Liver (tissue), 9 donors: ENCODE results near the gene USP17L11. TPM values are rescaled to one million over a fixed set of nuclear protein-coding genes. Genes with fewer than 3 reads are reported as not detected.
"Not testable (repeated sequence)": the region's sequence is repeated elsewhere in the genome, so short reads cannot be mapped to it uniquely, and the experiment has no call there.

Experiments
- DNase-seq: peaks from one replicate; pipeline ENCODE4 v3.0.0-alpha.2; 2017; ENCODE audit warnings: low spot score
- H3K27ac ChIP-seq, 2 donors: one replicate each; pipeline ENCODE4 v1.7.0; 2013; ENCODE audit warnings: inconsistent platforms in 2 of 2, low read length in 2 of 2, control low read depth in 1 of 2, low read depth in 1 of 2, mild to moderate bottlenecking in 1 of 2
- H3K27me3 ChIP-seq, 4 donors: one replicate each; pipeline versions ENCODE4 v1.6.1 to v1.7.0; 2013; ENCODE audit warnings: low read length in 3 of 4, inconsistent platforms in 1 of 4, mild to moderate bottlenecking in 1 of 4, moderate library complexity in 1 of 4; ENCODE audit not compliant: control insufficient read depth in 4 of 4, insufficient read depth in 4 of 4
- H3K36me3 ChIP-seq, 4 donors: one replicate each; pipeline versions ENCODE4 v1.6.1 to v1.7.0; 2013; ENCODE audit warnings: low read length in 3 of 4, mild to moderate bottlenecking in 3 of 4, low read depth in 1 of 4, moderate library complexity in 1 of 4; ENCODE audit not compliant: control insufficient read depth in 4 of 4, insufficient read depth in 3 of 4
- H3K4me1 ChIP-seq, 4 donors: one replicate each; pipeline versions ENCODE4 v1.6.1 to v1.7.0; 2013; ENCODE audit warnings: low read length in 3 of 4, mild to moderate bottlenecking in 3 of 4, moderate library complexity in 1 of 4; ENCODE audit not compliant: control insufficient read depth in 4 of 4, insufficient read depth in 4 of 4
- H3K4me3 ChIP-seq, 3 donors: one replicate each; pipeline versions ENCODE4 v1.6.1 to v1.7.0; 2013; ENCODE audit warnings: low read length in 3 of 3, control low read depth in 1 of 3, low read depth in 1 of 3, mild to moderate bottlenecking in 1 of 3
- H3K9ac ChIP-seq, 2 donors: one replicate each; pipeline ENCODE4 v1.7.0; 2013; ENCODE audit warnings: low read length in 2 of 2, mild to moderate bottlenecking in 2 of 2, moderate library complexity in 2 of 2, control low read depth in 1 of 2, low read depth in 1 of 2
- H3K9me3 ChIP-seq, 4 donors: one replicate each; pipeline versions ENCODE4 v1.6.1 to v1.7.0; 2013; ENCODE audit warnings: low read length in 3 of 4; ENCODE audit not compliant: control insufficient read depth in 4 of 4
- WGBS: extraction: QIAGEN DNeasy Blood & Tissue Kit; methylation state at CpG from one replicate; pipeline ENCODE4 v1.1.7; 2013; 5-methylcytosine and 5-hydroxymethylcytosine counted together
- polyA plus RNA-seq, 2 donors: library from polyadenylated mRNA; stranded (reverse) in 1 of 2; unstranded in 1 of 2; fragments of 200-250 nt in 1 of 2; fragments of >200 nt in 1 of 2; fragmentation: Nextera tagmentation in 1 of 2; extraction: Ambion mirVana in 1 of 2; gene quantifications; one replicate each; pipeline versions ENCODE4 v1.2.1 to v1.2.3, GENCODE V29; 2013 to 2015
- total RNA-seq, 2 donors: library from RNA; depleted of rRNA; stranded (reverse); fragments of >200 nt; gene quantifications; one replicate each; pipeline ENCODE4 v1.2.3, GENCODE V29; 2014
- donor health status: healthy.
- donor health status: healthy.
- donor health status: healthy.
- donor health status: healthy.
- donor health status: healthy.

The USP17L11 gene
- total and polyA plus RNA-seq, 4 donors: not detected

DNA sequence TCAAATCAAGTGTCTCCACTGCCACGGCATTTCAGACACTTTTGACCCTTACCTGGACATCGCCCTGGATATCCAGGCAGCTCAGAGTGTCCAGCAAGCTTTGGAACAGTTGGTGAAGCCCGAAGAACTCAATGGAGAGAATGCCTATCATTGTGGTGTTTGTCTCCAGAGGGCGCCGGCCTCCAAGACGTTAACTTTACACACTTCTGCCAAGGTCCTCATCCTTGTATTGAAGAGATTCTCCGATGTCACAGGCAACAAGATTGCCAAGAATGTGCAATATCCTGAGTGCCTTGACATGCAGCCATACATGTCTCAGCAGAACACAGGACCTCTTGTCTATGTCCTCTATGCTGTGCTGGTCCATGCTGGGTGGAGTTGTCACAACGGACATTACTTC is 15.0 kb downstream of the USP17L11 start:
- not testable (repeated sequence) for H3K27me3 ChIP-seq, DNase-seq, H3K9me3 ChIP-seq, H3K36me3 ChIP-seq, H3K27ac ChIP-seq, H3K4me3 ChIP-seq, H3K4me1 ChIP-seq, H3K9ac ChIP-seq
- WGBS: 82% methylated on average over 5 of the region's 8 CpGs

GRCh38 chr4:9234085-9234484 is 18.9 kb downstream of the USP17L11 start, which contains the start of gene USP17L15:
Gene USP17L15 (plus strand): TSS chr4:9234385. CDS start chr4:9234385, 0 bp downstream.
- not testable (repeated sequence) for H3K9me3 ChIP-seq, H3K4me3 ChIP-seq, H3K4me1 ChIP-seq, H3K9ac ChIP-seq, DNase-seq, H3K27ac ChIP-seq, H3K36me3 ChIP-seq, H3K27me3 ChIP-seq
- no CpG with 5 or more reads among the region's 15 CpGs for WGBS

DNA sequence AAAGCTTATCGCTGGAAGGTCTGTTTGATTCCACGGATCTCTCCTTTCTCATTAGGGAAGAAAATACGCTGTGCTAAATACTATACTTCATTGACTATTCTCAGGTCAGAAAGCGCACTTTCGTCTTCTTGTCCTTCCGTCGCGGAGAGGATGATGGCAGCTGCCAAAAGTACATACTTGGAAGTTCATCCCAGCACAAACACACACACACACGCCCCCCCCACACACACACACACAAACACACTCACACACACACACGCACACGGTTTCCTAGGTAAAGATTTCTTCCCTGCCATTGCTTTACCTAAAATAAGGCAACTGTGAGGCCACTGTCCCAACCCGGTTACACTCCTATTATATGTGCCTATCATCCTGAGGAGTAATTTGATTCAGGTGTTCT is 23.3 kb downstream of the USP17L11 start:
- not testable (repeated sequence) for H3K4me1 ChIP-seq, H3K9ac ChIP-seq, H3K4me3 ChIP-seq, H3K36me3 ChIP-seq, H3K9me3 ChIP-seq, H3K27me3 ChIP-seq, H3K27ac ChIP-seq
- 81% methylated on average over 11 of the region's 12 CpGs for WGBS
- peak; percentile 23 for DNase-seq

DNA sequence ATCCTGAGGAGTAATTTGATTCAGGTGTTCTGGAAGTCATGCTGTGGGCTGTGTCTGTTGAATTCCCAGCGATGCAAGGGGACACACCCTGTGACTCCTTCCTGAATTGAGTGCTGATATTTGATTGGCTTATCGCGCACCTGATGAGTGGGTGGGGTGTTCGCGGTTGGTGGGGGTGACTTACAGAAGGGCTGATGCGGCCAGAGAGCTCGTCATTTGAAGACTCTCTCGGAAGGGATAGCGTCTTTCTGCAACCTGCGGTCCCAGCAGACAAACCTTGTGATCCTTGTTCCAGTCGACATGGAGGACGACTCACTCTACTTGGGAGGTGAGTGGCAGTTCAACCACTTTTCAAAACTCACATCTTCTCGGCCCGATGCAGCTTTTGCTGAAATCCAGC is 28.4 kb downstream of the USP17L11 start, which contains the start of gene USP17L17:
USP17L17 (plus strand) TSS at position 301 of the 400 bp plus-strand sequence; CDS start at position 301, 0 bp downstream.
- not testable (repeated sequence) for H3K36me3 ChIP-seq, H3K4me3 ChIP-seq, H3K9ac ChIP-seq, H3K27me3 ChIP-seq, H3K27ac ChIP-seq, H3K9me3 ChIP-seq, H3K4me1 ChIP-seq, DNase-seq
- WGBS: 90% methylated on average over 5 of the region's 14 CpGs

DNA sequence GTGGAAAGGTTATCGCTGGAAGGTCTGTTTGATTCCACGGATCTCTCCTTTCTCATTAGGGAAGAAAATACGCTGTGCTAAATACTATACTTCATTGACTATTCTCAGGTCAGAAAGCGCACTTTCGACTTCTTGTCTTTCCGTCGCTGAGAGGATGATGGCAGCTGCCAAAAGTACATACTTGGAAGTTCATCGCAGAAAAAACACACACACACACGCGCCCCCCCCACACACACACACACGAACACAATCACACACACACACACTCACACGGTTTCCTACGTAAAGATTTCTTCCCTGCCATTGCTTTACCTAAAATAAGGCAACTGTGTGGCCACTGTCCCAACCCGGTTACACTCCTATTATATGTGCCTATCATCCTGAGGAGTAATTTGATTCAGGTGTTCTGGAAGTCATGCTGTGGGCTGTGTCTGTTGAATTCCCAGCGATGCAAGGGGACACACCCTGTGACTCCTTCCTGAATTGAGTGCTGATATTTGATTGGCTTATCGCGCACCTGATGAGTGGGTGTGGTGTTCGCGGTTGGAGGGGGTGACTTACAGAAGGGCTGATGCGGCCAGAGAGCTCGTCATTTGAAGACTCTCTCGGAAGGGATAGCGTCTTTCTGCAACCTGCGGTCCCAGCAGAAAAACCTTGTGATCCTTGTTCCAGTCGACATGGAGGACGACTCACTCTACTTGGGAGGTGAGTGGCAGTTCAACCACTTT is 32.9 kb downstream of the USP17L11 start, which contains the start of gene USP17L18:
USP17L18 (plus strand) TSS at position 678 of the 728 bp plus-strand sequence; CDS start at position 678, 0 bp downstream.
- H3K36me3 ChIP-seq, H3K9ac ChIP-seq, H3K9me3 ChIP-seq, H3K4me1 ChIP-seq, H3K27me3 ChIP-seq, H3K4me3 ChIP-seq, H3K27ac ChIP-seq: not testable (repeated sequence)
- peak; percentile 35 for DNase-seq
- 83% methylated on average over 21 of the region's 26 CpGs for WGBS

- not testable (repeated sequence) for H3K36me3 ChIP-seq, H3K27me3 ChIP-seq, H3K4me3 ChIP-seq, H3K27ac ChIP-seq, H3K9me3 ChIP-seq, H3K9ac ChIP-seq, H3K4me1 ChIP-seq, DNase-seq
- WGBS: no CpG with 5 or more reads among the region's 13 CpGs
Observed at GRCh38 chr4:9253078-9253477, 37.9 kb downstream of the USP17L11 start, which contains the start of gene USP17L19. Gene USP17L19 (plus strand): TSS chr4:9253378. CDS start chr4:9253378, 0 bp downstream.

GRCh38 chr4:9257824-9258223 is 42.6 kb downstream of the USP17L11 start, which contains the start of gene USP17L20:
Gene USP17L20 (plus strand): TSS chr4:9258124. CDS start chr4:9258124, 0 bp downstream.
- H3K9me3 ChIP-seq, H3K27ac ChIP-seq, H3K36me3 ChIP-seq, H3K27me3 ChIP-seq, DNase-seq, H3K4me1 ChIP-seq, H3K4me3 ChIP-seq, H3K9ac ChIP-seq: not testable (repeated sequence)
- WGBS: no CpG with 5 or more reads among the region's 15 CpGs

- not testable (repeated sequence) for H3K9me3 ChIP-seq, H3K27me3 ChIP-seq, DNase-seq, H3K4me3 ChIP-seq, H3K27ac ChIP-seq, H3K36me3 ChIP-seq, H3K9ac ChIP-seq, H3K4me1 ChIP-seq
- no CpG with 5 or more reads among the region's 13 CpGs for WGBS
Observed at GRCh38 chr4:9262572-9262971, 47.4 kb downstream of the USP17L11 start, which contains the start of gene USP17L21. Gene USP17L21 (plus strand): TSS chr4:9262872. CDS start chr4:9262872, 0 bp downstream.
